H1 (cell line): ENCODE results near the gene ZNF829. TPM values are rescaled to one million over a fixed set of nuclear protein-coding genes. Genes with fewer than 3 reads are reported as not detected.

ENCODE experiments used
- CTCF ChIA-PET: fragments of 300-600 bp; sonication (Branson Sonifier 250); formaldehyde crosslinking; loops from one replicate; lab custom pipeline; 2021; ENCODE audit not compliant: partially characterized antibody; lab: Charles Lee
- POLR2A ChIA-PET: fragments of 300-600 bp; sonication (Branson Sonifier 250); formaldehyde crosslinking; loops from one replicate; lab custom pipeline; 2021; ENCODE audit warnings: inconsistent platforms; ENCODE audit not compliant: partially characterized antibody; lab: Charles Lee
- DNase-seq, 2 experiments: peaks; one replicate each; pipeline versions ENCODE4 v3.0.0 to v3.0.0-alpha.2; 2010 to 2022; ENCODE audit warnings: low spot score in 2 of 2, low read depth in 1 of 2, mixed read lengths in 1 of 2
- FAIRE-seq: peaks from 2 replicates; lab custom pipeline; 2011; peaks lifted over from hg19 to GRCh38; lab: Jason Lieb, UNC
- H2AFZ ChIP-seq: 2 replicates; pipeline ENCODE4 v1.8.1; 2012; ENCODE audit warnings: low read length, inconsistent platforms
- H2AK5ac ChIP-seq: 2 replicates; pipeline ENCODE4 v1.6.1; 2013; ENCODE audit warnings: low read depth, low read length
- H2BK120ac ChIP-seq: replicated peaks from 2 replicates; pipeline ENCODE3; 2013; ENCODE audit warnings: low read depth, low read length, inconsistent platforms
- H2BK12ac ChIP-seq: 2 replicates; pipeline ENCODE4 v1.6.1; 2013; ENCODE audit warnings: low read depth, low read length
- H2BK15ac ChIP-seq: 2 replicates; pipeline ENCODE4 v1.6.1; 2013; ENCODE audit warnings: low read length
- H2BK20ac ChIP-seq: 2 replicates; pipeline ENCODE4 v1.6.1; 2013; ENCODE audit warnings: low read length
- H2BK5ac ChIP-seq: 2 replicates; pipeline ENCODE4 v1.6.1; 2013; ENCODE audit warnings: low read depth, low read length
- H3K14ac ChIP-seq: 2 replicates; pipeline ENCODE4 v1.6.1; 2013; ENCODE audit warnings: inconsistent platforms; ENCODE audit not compliant: insufficient read length
- H3K18ac ChIP-seq: 2 replicates; pipeline ENCODE4 v1.6.1; 2013; ENCODE audit warnings: low read length; ENCODE audit errors: extremely low read depth
- H3K23ac ChIP-seq: 2 replicates; pipeline ENCODE4 v1.6.1; 2013; ENCODE audit warnings: inconsistent platforms; ENCODE audit not compliant: insufficient read length
- H3K23me2 ChIP-seq: 2 replicates; pipeline ENCODE4 v1.6.1; 2013; ENCODE audit warnings: low read depth, low read length
- H3K27ac ChIP-seq: 2 replicates; pipeline ENCODE4 v1.6.1; 2011; ENCODE audit warnings: low read depth, low read length, inconsistent platforms
- H3K27me3 ChIP-seq, 4 experiments: replicated peaks in 1 of 4; 1 replicate in 1 of 4; 2 replicates in 3 of 4; pipeline versions ENCODE4 v1.6.1 to v1.8.1; 2011 to 2013; ENCODE audit warnings: low read length in 3 of 4, mild to moderate bottlenecking in 3 of 4, inconsistent platforms in 2 of 4, mixed read lengths in 2 of 4, moderate library complexity in 1 of 4; ENCODE audit not compliant: control insufficient read depth in 3 of 4, insufficient read depth in 3 of 4; ENCODE audit errors: extremely low read depth in 1 of 4
- H3K36me3 ChIP-seq, 4 experiments: 2 replicates each; pipeline versions ENCODE4 v1.6.1 to v1.8.1; 2011 to 2013; ENCODE audit warnings: mild to moderate bottlenecking in 4 of 4, low read length in 3 of 4, moderate library complexity in 2 of 4, control low read depth in 1 of 4, inconsistent platforms in 1 of 4; ENCODE audit not compliant: insufficient read depth in 4 of 4, control insufficient read depth in 2 of 4
- H3K4ac ChIP-seq: replicated peaks from 2 replicates; pipeline ENCODE3; 2013; ENCODE audit warnings: low read length, low read depth, mixed read lengths, inconsistent platforms; ENCODE audit not compliant: insufficient read length
- H3K4me1 ChIP-seq, 4 experiments: replicated peaks in 1 of 4; 1 replicate in 1 of 4; 2 replicates in 3 of 4; pipeline versions ENCODE4 v1.6.1 to v1.8.1; 2011 to 2013; ENCODE audit warnings: low read length in 3 of 4, inconsistent platforms in 2 of 4, mixed read lengths in 1 of 4; ENCODE audit not compliant: insufficient read depth in 4 of 4, control insufficient read depth in 3 of 4
- H3K4me2 ChIP-seq, 2 experiments: 2 replicates each; pipeline versions ENCODE4 v1.6.1 to v1.8.1; 2011 to 2013; ENCODE audit warnings: low read depth in 2 of 2, low read length in 2 of 2, control low read depth in 1 of 2, inconsistent platforms in 1 of 2, mild to moderate bottlenecking in 1 of 2; ENCODE audit not compliant: insufficient read depth in 1 of 2
- H3K4me3 ChIP-seq, 4 experiments: fragments of 200-600, 300-600 bp in 1 of 4; sonication (generic), shearing (Covaris generic), sonication (Bioruptor Twin) in 1 of 4; 2 replicates each; pipeline versions ENCODE4 v1.5.1 to v1.8.1; 2011 to 2016; ENCODE audit warnings: low read length in 4 of 4, low read depth in 3 of 4, control low read depth in 2 of 4, inconsistent platforms in 2 of 4, mild to moderate bottlenecking in 2 of 4, mixed read lengths in 1 of 4, moderate library complexity in 1 of 4; ENCODE audit not compliant: insufficient read depth in 2 of 4; ENCODE audit errors: extremely low read depth in 1 of 4
- H3K56ac ChIP-seq: replicated peaks from 2 replicates; pipeline ENCODE3; 2013; ENCODE audit warnings: low read depth, mild to moderate bottlenecking, mixed read lengths, low read length, inconsistent platforms; ENCODE audit not compliant: insufficient read length
- H3K79me1 ChIP-seq: 2 replicates; pipeline ENCODE4 v1.6.1; 2013; ENCODE audit warnings: low read depth, low read length, control low read depth
- H3K79me2 ChIP-seq, 2 experiments: 2 replicates each; pipeline versions ENCODE4 v1.6.1 to v1.8.1; 2012 to 2013; ENCODE audit warnings: low read length in 2 of 2, mild to moderate bottlenecking in 2 of 2, inconsistent platforms in 1 of 2; ENCODE audit not compliant: insufficient read depth in 2 of 2, control insufficient read depth in 1 of 2
- H3K9ac ChIP-seq, 4 experiments: replicated peaks in 1 of 4; 1 replicate in 1 of 4; 2 replicates in 3 of 4; pipeline versions ENCODE4 v1.6.1 to v1.8.1; 2011 to 2013; ENCODE audit warnings: low read depth in 3 of 4, low read length in 3 of 4, control low read depth in 2 of 4, mild to moderate bottlenecking in 2 of 4, moderate library complexity in 2 of 4, inconsistent platforms in 1 of 4; ENCODE audit errors: extremely low read depth in 1 of 4
- H3K9me3 ChIP-seq, 2 experiments: 2 replicates each; pipeline versions ENCODE4 v1.6.1 to v1.8.1; 2012 to 2013; ENCODE audit warnings: mild to moderate bottlenecking in 2 of 2, moderate library complexity in 2 of 2, control low read depth in 1 of 2, inconsistent platforms in 1 of 2, low read depth in 1 of 2, low read length in 1 of 2, mixed read lengths in 1 of 2; ENCODE audit not compliant: insufficient read depth in 2 of 2
- H4K20me1 ChIP-seq, 2 experiments: replicated peaks in 1 of 2; 2 replicates each; pipeline versions ENCODE3 to v1.8.1; 2011 to 2013; ENCODE audit warnings: inconsistent platforms in 2 of 2, low read length in 2 of 2, mild to moderate bottlenecking in 1 of 2; ENCODE audit not compliant: insufficient read depth in 2 of 2, control insufficient read depth in 1 of 2
- H4K5ac ChIP-seq: 2 replicates; pipeline ENCODE4 v1.6.1; 2013; ENCODE audit warnings: low read length, low read depth, mixed read lengths, inconsistent platforms; ENCODE audit not compliant: insufficient read length
- H4K8ac ChIP-seq: 2 replicates; pipeline ENCODE4 v1.8.0; 2013; ENCODE audit warnings: mild to moderate bottlenecking, moderate library complexity, low read length, inconsistent platforms; ENCODE audit not compliant: insufficient read depth; ENCODE audit errors: extremely low read depth
- H4K91ac ChIP-seq: replicated peaks from 2 replicates; pipeline ENCODE3; 2013; ENCODE audit warnings: low read length, mixed read lengths, inconsistent platforms; ENCODE audit not compliant: insufficient read length
- ASH2L ChIP-seq: fragments of 200-600, 300-600 bp; sonication (generic); IDR thresholded peaks from one replicate; pipeline ENCODE4 v1.7.1; 2017; ENCODE audit warnings: low read length
- BRCA1 ChIP-seq: IDR thresholded peaks from 2 replicates; pipeline ENCODE4 v1.6.1; 2012; ENCODE audit warnings: low read depth, low read length, improper control_type of control experiment
- CBX5 ChIP-seq: fragments of 300-800, 300-1000 bp; sonication (generic); IDR thresholded peaks from 2 replicates; pipeline ENCODE4 v1.7.1; 2016; ENCODE audit warnings: antibody characterized with exemption, low read length, low read depth
- CTCF ChIP-seq, 3 experiments: IDR thresholded peaks; 1 replicate in 2 of 3; 2 replicates in 1 of 3; pipeline versions ENCODE4 v1.5.1 to v1.6.1; 2011; ENCODE audit warnings: low read length in 3 of 3, mild to moderate bottlenecking in 3 of 3, inconsistent platforms in 2 of 3, low read depth in 1 of 3, moderate library complexity in 1 of 3; ENCODE audit not compliant: insufficient read depth in 1 of 3; ENCODE audit errors: control extremely low read depth in 1 of 3
- E2F6 ChIP-seq: IDR thresholded peaks from 2 replicates; pipeline ENCODE4 v1.6.1; 2012; ENCODE audit warnings: inconsistent platforms
- EP300 ChIP-seq, 2 experiments: IDR thresholded peaks; 1 replicate in 1 of 2; 2 replicates in 1 of 2; pipeline ENCODE4 v1.6.1; 2011 to 2012; ENCODE audit warnings: low read depth in 2 of 2, low read length in 2 of 2, mild to moderate bottlenecking in 2 of 2, borderline replicate concordance in 1 of 2, inconsistent platforms in 1 of 2, moderate library complexity in 1 of 2
- GTF2F1 ChIP-seq: IDR thresholded peaks from 2 replicates; pipeline ENCODE4 v1.6.1; 2012; ENCODE audit warnings: low read depth, low read length, improper control_type of control experiment, borderline replicate concordance
- RAD21 ChIP-seq, 2 experiments: IDR thresholded peaks in 1 of 2; conservative IDR thresholded peaks in 1 of 2; 2 replicates each; pipeline ENCODE4 v1.6.1; 2011; ENCODE audit warnings: low read depth in 2 of 2, low read length in 2 of 2, improper control_type of control experiment in 1 of 2, inconsistent platforms in 1 of 2, mild to moderate bottlenecking in 1 of 2, moderate library complexity in 1 of 2
- SP4 ChIP-seq: IDR thresholded peaks from 2 replicates; pipeline ENCODE4 v1.6.1; 2012; ENCODE audit warnings: low read length, inconsistent platforms
- polyA plus RNA-seq, 7 experiments: library from polyadenylated mRNA; depleted of rRNA in 3 of 7; stranded (reverse) in 5 of 7; unstranded in 2 of 7; fragments of >200 nt in 5 of 7; fragments of 200-250 nt in 2 of 7; gene quantifications; 1 replicate in 5 of 7; 2 replicates in 1 of 7; 4 replicates in 1 of 7; pipeline versions ENCODE4 v1.2.1 to v1.2.3, GENCODE V29; 2011 to 2013; ENCODE audit warnings: missing spikeins in 2 of 7, mixed read lengths in 2 of 7
- total RNA-seq: library from RNA; stranded (reverse); fragmentation: NEBNext Ultra II Directional; extraction: Animal tissue kit (Norgen Biotek cat#: 25700); gene quantifications from 2 replicates; pipeline ENCODE4 v1.2.1, GENCODE V29; 2021

The ZNF829 gene
- total and polyA plus RNA-seq, 2 of the 8 experiments (the other 6 are each of a cell fraction or from before 2014, with no cell fraction given): 1.3 to 3.3 TPM

GRCh38 chr19:36939153-36939552 is 23.1 kb upstream of the ZNF829 start:
- Histone ChIP-seq H3K4me3 (no peak overlapping the region), H3K56ac (no peak overlapping the region), H2BK12ac (no peak overlapping the region), H2BK15ac (no peak overlapping the region), H3K4me2 (no peak overlapping the region), H3K4ac (no peak overlapping the region), H4K91ac (no peak overlapping the region), H3K79me1 (no peaks in the 10 kb centered on the region), H2BK20ac (no peak overlapping the region), H3K36me3 (peaks cover 0 to 12% (median 5%) of the 10 kb centered on the region in 4 experiments; a peak in 5 of 8 replicates), H4K5ac (no peak overlapping the region), H2BK5ac (no peak overlapping the region), H3K23ac (no peak overlapping the region), H3K27me3 (no peaks in the 10 kb centered on the region), H3K9me3 (peaks cover 6 to 34% of the 10 kb centered on the region in 2 experiments), H3K9ac (no peak overlapping the region), H3K14ac (no peak overlapping the region), H2AK5ac (no peak overlapping the region), H3K23me2 (no peaks in the 10 kb centered on the region), H2BK120ac (no peak overlapping the region), H2AFZ (no peak overlapping the region), H3K27ac (no peak overlapping the region), H3K79me2 (no peaks in the 10 kb centered on the region), H3K18ac (no peak overlapping the region), H3K4me1 (no peaks in the 10 kb centered on the region), H4K20me1 (no peaks in the 10 kb centered on the region), H4K8ac (no peak overlapping the region)
- FAIRE-seq: no peak
- TF ChIP-seq E2F6 (no peak), CTCF (IDR thresholded peaks at IDR 0.05; ENCODE audit: control extremely low read depth in 1 of 3, insufficient read depth in 1 of 3, low read depth in 1 of 3, low read length in 3 of 3) (peak in 1 of 3 experiments; percentile 10; a peak in 1 of 4 replicates), EP300 (IDR thresholded peaks at IDR 0.05; ENCODE audit: borderline replicate concordance in 1 of 2, low read depth in 2 of 2, low read length in 2 of 2) (no peak), ASH2L (no peak), BRCA1 (no peak), SP4 (no peak), GTF2F1 (no peak), CBX5 (no peak), RAD21 (IDR thresholded peaks at IDR 0.05 in 1 of 2, conservative IDR thresholded peaks at IDR 0.05 in 1 of 2; ENCODE audit: low read depth in 2 of 2, low read length in 2 of 2) (peak; percentile 8 to 21; a peak in 2 of 4 replicates)
- ChIA-PET CTCF (no interaction called here), POLR2A (no interaction called here)
- DNase-seq: no peak
